ENCODE data around the gene ST6GALNAC5. TPM values are rescaled to one million over a fixed set of nuclear protein-coding genes. Genes with fewer than 3 reads are reported as not detected.
"Not testable (repeated sequence)": the region's sequence is repeated elsewhere in the genome, so short reads cannot be mapped to it uniquely, and the experiment has no call there.

Gene ST6GALNAC5
- total RNA-seq, result 2.8 TPM
- polyA plus RNA-seq (ENCODE audit: insufficient read depth in 1 of 8, insufficient read length in 8 of 8, low replicate concordance in 1 of 8), result 1 to 10 TPM; 1.2 to 3.4 (median 2.3) TPM
- long read RNA-seq, donor 1, result 0 reads
- long read RNA-seq, donor 2, result 0 reads
- long read RNA-seq, donor 3, result 0 reads
- long read RNA-seq, donor 4, partial matches to known transcripts, result 0 of 1 reads
- long read RNA-seq, donor 4, other reads (novel, unspliced or antisense), result 0 of 1 reads
- long read RNA-seq, donor 5, partial matches to known transcripts, result 0 of 4 reads
- long read RNA-seq, donor 5, other reads (novel, unspliced or antisense), result 0 of 4 reads
- long read RNA-seq, donor 6, partial matches to known transcripts, result 0 of 3 reads
- long read RNA-seq, donor 6, other reads (novel, unspliced or antisense), result 0 of 3 reads
- long read RNA-seq, donor 7, partial matches to known transcripts, result 0 of 2 reads
- long read RNA-seq, donor 7, other reads (novel, unspliced or antisense), result 0 of 2 reads
- long read RNA-seq, donor 8, result 0 reads
- long read RNA-seq, donor 9, partial matches to known transcripts, result 0 of 1 reads
- long read RNA-seq, donor 9, other reads (novel, unspliced or antisense), result 0 of 1 reads
- long read RNA-seq, donor 10, partial matches to known transcripts, result 0 of 2 reads
- long read RNA-seq, donor 10, other reads (novel, unspliced or antisense), result 0 of 2 reads
- long read RNA-seq, donor 11, partial matches to known transcripts, result 0 of 2 reads
- long read RNA-seq, donor 11, other reads (novel, unspliced or antisense), result 0 of 2 reads

DNA sequence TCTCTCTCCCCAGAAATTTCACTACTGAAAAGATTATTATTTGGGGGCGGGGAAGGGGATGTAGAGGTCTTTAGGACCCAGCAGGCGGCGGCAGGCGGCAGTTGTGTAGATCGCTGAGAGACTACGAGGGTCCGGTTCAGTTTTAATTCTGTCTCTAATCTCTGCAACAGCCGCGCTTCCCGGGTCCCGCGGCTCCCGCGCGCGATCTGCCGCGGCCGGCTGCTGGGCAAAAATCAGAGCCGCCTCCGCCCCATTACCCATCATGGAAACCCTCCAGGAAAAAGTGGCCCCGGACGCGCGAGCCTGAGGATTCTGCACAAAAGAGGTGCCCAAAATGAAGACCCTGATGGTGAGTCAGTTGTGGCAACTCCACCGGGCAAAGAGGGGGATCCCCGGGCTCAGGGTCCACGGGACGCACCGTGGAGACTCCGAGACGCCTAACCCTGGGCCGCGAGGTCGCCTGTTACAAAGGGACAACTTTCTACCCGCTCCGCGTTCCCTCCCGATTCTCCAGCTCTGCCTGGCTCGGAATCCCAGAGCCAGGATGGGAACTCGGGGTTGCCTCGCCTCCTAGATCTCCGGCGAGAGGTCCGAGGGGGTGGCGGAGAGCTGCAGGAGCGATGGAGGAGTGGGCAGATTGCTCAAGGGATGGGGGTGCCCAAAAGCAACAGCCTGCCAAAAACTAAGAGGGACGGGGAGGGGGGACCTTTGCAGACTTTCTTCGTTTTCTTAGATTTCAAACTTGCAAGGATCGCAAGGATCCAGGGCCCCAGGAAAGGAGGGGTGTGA lies at the start of gene ST6GALNAC5:
Gene ST6GALNAC5 (plus strand): TSS at position 139 of the 789 bp plus-strand sequence.
- peaks cover 17% of the 10 kb centered on the region for H3K4me1 ChIP-seq (ENCODE audit: control insufficient read depth, insufficient read depth, low read length)
- peak within 1 kb of the TSS; percentile 17 for H3K27ac ChIP-seq (ENCODE audit: low read length)
- peak within 1 kb of the TSS; percentile 55 for H3K4me3 ChIP-seq (ENCODE audit: low read length)
- peaks cover 23% of the 10 kb centered on the region for H3K27me3 ChIP-seq (ENCODE audit: control insufficient read depth, insufficient read depth, low read length)
- H3K9me3 ChIP-seq (replicated peaks; ENCODE audit: control insufficient read depth, low read depth, low read length), result no peaks in the 10 kb centered on the region
- under 1% methylated on average over 40 of the region's 50 CpGs for WGBS (ENCODE audit: insufficient coverage)
- no peaks in the 10 kb centered on the region for H3K36me3 ChIP-seq (ENCODE audit: control insufficient read depth, insufficient read depth, low read length)
- DNase-seq, result peak; percentile 73

DNA sequence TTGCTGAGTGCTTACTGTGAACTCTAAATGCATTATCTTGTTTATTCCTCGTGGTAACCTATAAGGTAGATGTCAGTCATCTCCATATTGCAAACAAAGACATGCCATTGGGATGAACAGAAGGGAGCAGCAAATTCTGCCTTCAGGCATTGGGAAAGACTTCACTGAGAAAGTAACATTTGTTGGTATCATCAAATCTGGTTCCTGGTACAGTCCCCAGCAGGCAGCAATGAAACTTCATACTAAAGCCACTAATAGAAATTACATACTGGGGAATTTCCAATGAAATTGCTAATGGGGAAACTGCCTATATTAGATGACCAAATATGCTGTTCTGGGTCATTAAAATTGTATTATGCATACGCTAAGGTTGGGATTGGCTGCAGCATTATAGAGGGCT lies 47.3 kb upstream of the ST6GALNAC5 start:
- WGBS (ENCODE audit: insufficient coverage), result 75% methylated on average over 1 of the region's 2 CpGs
- Histone ChIP-seq H3K27ac (ENCODE audit: low read length) (no peak overlapping the region), H3K4me3 (ENCODE audit: low read length) (no peak overlapping the region), H3K9me3 (replicated peaks; ENCODE audit: control insufficient read depth, low read depth, low read length) (no peaks in the 10 kb centered on the region), H3K27me3 (ENCODE audit: control insufficient read depth, insufficient read depth, low read length) (no peaks in the 10 kb centered on the region), H3K4me1 (ENCODE audit: control insufficient read depth, insufficient read depth, low read length) (no peaks in the 10 kb centered on the region), H3K36me3 (ENCODE audit: control insufficient read depth, insufficient read depth, low read length) (no peaks in the 10 kb centered on the region)
- no peak for DNase-seq

DNA sequence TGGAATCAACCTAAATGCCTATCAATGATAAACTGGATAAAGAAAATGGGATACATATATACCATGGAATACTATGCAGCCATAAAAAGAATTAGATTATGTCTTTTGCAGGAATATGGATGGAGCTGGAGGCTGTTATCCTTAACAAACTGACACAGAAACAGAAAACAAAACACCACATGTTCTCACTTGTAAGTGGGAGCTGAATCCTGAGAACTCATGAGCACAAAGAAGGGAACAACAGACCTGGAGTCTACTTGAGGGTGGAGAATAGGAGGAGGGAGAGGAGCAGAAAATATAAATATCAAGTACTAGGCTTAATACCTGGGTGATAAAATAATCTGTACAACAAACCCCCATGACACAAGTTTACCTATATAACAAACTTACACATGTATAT lies 44.3 kb upstream of the ST6GALNAC5 start:
- DNase-seq; H3K27ac ChIP-seq (ENCODE audit: low read length); H3K4me3 ChIP-seq (ENCODE audit: low read length); H3K9me3 ChIP-seq (replicated peaks; ENCODE audit: control insufficient read depth, low read depth, low read length); H3K4me1 ChIP-seq (ENCODE audit: control insufficient read depth, insufficient read depth, low read length); H3K36me3 ChIP-seq (ENCODE audit: control insufficient read depth, insufficient read depth, low read length); H3K27me3 ChIP-seq (ENCODE audit: control insufficient read depth, insufficient read depth, low read length): not testable (repeated sequence)

DNA sequence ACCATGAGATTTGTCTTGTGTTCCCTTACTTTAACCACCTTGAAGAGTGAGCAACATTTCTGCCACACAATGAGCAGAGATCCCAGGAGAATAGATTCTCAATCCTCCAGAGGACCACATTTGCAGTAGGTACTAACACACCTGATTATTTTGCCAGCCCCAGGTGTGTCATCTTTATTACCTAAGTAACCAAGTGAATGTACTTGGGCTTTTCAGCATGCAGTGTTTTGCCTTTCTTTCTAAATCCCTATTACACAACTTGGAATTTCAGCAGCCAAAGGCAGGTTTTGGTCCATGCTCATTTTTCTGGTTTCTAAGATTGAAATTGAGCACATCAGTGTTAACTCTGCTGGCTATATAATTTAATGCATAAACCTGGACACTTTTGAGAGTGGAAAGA lies 43.2 kb upstream of the ST6GALNAC5 start:
- no peaks in the 10 kb centered on the region for H3K27me3 ChIP-seq (ENCODE audit: control insufficient read depth, insufficient read depth, low read length)
- H3K4me3 ChIP-seq (ENCODE audit: low read length), result no peak overlapping the region
- H3K27ac ChIP-seq (ENCODE audit: low read length), result no peak overlapping the region
- H3K36me3 ChIP-seq (ENCODE audit: control insufficient read depth, insufficient read depth, low read length), result no peaks in the 10 kb centered on the region
- no peaks in the 10 kb centered on the region for H3K4me1 ChIP-seq (ENCODE audit: control insufficient read depth, insufficient read depth, low read length)
- H3K9me3 ChIP-seq (replicated peaks; ENCODE audit: control insufficient read depth, low read depth, low read length), result no peaks in the 10 kb centered on the region
- DNase-seq, result no peak

DNA sequence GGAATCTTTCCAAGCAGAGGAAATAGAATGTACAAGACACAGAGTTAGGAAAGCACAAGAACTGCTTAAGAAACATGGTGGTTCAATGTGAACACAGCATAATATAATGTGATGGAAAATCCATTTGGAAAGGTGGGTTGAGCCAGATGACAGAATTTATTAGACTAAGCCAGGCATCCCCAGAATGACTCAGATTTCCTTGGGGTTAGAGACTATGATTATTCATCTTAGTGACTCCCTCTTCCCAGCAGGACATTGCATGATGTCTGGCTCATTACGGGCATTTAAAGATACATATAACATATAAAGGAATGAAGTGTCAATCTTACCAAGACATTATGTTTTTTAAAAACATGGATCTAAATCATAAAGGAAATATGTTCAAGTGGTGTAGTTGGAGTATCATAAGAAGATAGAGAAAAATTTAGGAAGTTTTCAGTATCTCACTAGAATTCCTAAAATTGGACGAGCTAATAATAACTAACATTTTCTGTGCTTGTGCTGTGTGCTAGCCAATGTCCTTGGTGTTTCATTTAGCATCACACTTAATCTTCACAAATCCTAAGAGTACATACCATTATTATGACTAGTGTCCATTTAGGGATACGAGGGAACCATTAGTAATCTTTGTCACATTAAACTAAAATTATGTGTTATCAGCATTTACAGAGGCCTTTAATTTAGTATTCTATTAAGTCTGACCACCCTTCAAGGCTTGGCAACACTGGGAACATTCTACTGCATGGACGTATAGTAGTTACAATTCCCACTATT lies 41.0 kb upstream of the ST6GALNAC5 start:
- Histone ChIP-seq H3K36me3 (ENCODE audit: control insufficient read depth, insufficient read depth, low read length) (no peaks in the 10 kb centered on the region), H3K4me1 (ENCODE audit: control insufficient read depth, insufficient read depth, low read length) (no peaks in the 10 kb centered on the region), H3K4me3 (ENCODE audit: low read length) (no peak overlapping the region), H3K27me3 (ENCODE audit: control insufficient read depth, insufficient read depth, low read length) (no peaks in the 10 kb centered on the region), H3K27ac (ENCODE audit: low read length) (no peak overlapping the region), H3K9me3 (replicated peaks; ENCODE audit: control insufficient read depth, low read depth, low read length) (no peaks in the 10 kb centered on the region)
- no CpG with 5 or more reads among the region's 4 CpGs for WGBS (ENCODE audit: insufficient coverage)
- DNase-seq, result peak; percentile 5

DNA sequence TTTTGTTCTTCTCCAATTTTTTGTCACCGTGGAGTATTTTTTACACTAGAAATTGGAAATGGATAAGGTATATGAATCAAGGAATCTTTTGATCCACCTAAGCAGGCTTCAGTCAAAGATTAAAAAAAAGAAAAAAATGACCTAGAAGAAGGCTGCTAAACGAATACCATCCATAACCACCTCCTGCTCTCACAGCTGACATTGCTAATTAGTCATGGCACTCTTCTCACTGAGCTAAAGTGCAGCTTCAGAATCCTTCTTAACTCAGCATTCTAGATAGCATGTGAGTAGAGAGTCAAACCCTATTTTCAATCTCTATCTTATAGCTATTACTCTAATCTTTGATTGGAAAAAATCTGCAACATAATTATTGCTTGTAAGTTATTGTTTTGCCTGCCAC lies 40.2 kb upstream of the ST6GALNAC5 start:
- no peak overlapping the region for H3K27ac ChIP-seq (ENCODE audit: low read length)
- no peaks in the 10 kb centered on the region for H3K36me3 ChIP-seq (ENCODE audit: control insufficient read depth, insufficient read depth, low read length)
- DNase-seq, result no peak
- H3K4me3 ChIP-seq (ENCODE audit: low read length), result no peak overlapping the region
- H3K9me3 ChIP-seq (replicated peaks; ENCODE audit: control insufficient read depth, low read depth, low read length), result no peaks in the 10 kb centered on the region
- no CpG with 5 or more reads among the region's 2 CpGs for WGBS (ENCODE audit: insufficient coverage)
- no peaks in the 10 kb centered on the region for H3K4me1 ChIP-seq (ENCODE audit: control insufficient read depth, insufficient read depth, low read length)
- no peaks in the 10 kb centered on the region for H3K27me3 ChIP-seq (ENCODE audit: control insufficient read depth, insufficient read depth, low read length)

DNA sequence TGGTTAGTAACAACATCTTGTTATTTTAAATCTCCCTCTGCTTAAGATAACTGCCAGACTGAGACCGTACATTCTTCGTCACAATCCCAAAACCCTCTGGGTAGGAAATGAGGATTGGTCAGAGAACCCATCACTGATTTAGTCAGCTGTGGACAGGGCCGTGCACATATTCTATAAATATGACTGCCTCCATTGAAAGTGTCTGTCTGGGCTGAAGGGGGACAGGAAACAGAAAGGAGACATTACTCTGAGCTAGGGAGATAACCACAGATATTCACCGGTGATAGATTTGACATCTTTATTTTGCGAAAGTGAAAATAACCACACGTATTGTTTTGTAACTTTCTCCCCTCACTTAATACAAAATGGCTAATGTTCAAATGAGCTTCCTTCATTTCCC lies 36.9 kb upstream of the ST6GALNAC5 start:
- no peak for DNase-seq
- Histone ChIP-seq H3K9me3 (replicated peaks; ENCODE audit: control insufficient read depth, low read depth, low read length) (no peaks in the 10 kb centered on the region), H3K36me3 (ENCODE audit: control insufficient read depth, insufficient read depth, low read length) (no peaks in the 10 kb centered on the region), H3K4me3 (ENCODE audit: low read length) (no peak overlapping the region), H3K27me3 (ENCODE audit: control insufficient read depth, insufficient read depth, low read length) (no peaks in the 10 kb centered on the region), H3K4me1 (ENCODE audit: control insufficient read depth, insufficient read depth, low read length) (no peaks in the 10 kb centered on the region), H3K27ac (ENCODE audit: low read length) (no peak overlapping the region)
- WGBS (ENCODE audit: insufficient coverage), result no CpG with 5 or more reads among the region's 6 CpGs

DNA sequence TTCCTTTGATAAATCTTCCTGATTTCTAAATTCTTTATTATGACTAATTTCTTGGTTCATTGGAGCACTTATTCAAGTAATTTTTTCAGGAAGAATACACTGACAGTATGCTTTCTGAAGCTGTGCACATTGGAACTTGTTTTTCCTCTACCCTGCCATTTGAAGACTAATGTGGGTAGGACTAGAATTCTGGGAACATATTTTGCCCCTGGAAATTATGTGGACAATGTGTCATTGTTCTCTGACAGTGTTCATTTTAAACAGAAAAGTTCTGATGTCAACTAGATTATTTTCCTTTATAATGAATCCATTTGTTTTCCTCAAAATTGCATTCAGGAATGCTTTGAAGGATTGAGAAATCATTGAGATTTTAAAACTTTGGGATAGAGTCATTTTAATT lies 34.8 kb upstream of the ST6GALNAC5 start:
- no peak overlapping the region for H3K27ac ChIP-seq (ENCODE audit: low read length)
- H3K9me3 ChIP-seq (replicated peaks; ENCODE audit: control insufficient read depth, low read depth, low read length), result no peaks in the 10 kb centered on the region
- H3K4me1 ChIP-seq (ENCODE audit: control insufficient read depth, insufficient read depth, low read length), result no peaks in the 10 kb centered on the region
- H3K27me3 ChIP-seq (ENCODE audit: control insufficient read depth, insufficient read depth, low read length), result no peaks in the 10 kb centered on the region
- no peak overlapping the region for H3K4me3 ChIP-seq (ENCODE audit: low read length)
- no peaks in the 10 kb centered on the region for H3K36me3 ChIP-seq (ENCODE audit: control insufficient read depth, insufficient read depth, low read length)
- no peak for DNase-seq

DNA sequence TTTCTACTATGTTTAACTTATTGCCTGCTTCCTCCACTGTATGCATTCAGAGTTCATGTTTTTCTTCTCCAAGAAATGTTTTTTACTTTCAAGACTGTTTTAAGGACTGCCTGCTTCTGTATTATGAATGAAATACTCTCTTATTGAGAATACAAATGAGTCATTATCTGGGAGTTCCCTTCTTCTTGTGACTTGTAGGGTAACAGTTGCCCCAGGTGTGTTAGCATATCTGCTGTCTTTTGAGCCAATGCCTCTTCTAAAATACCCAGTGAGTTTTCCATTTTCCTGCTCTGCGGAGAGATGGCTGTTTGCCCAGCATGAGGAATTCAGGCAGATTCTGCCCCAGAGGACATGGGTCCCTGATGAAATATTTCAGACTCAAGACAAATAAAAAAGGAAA lies 34.1 kb upstream of the ST6GALNAC5 start:
- no peak overlapping the region for H3K4me3 ChIP-seq (ENCODE audit: low read length)
- no peak overlapping the region for H3K27ac ChIP-seq (ENCODE audit: low read length)
- 67% methylated on average over 1 of the region's 1 CpG for WGBS (ENCODE audit: insufficient coverage)
- no peak for DNase-seq
- no peaks in the 10 kb centered on the region for H3K36me3 ChIP-seq (ENCODE audit: control insufficient read depth, insufficient read depth, low read length)
- no peaks in the 10 kb centered on the region for H3K9me3 ChIP-seq (replicated peaks; ENCODE audit: control insufficient read depth, low read depth, low read length)
- no peaks in the 10 kb centered on the region for H3K27me3 ChIP-seq (ENCODE audit: control insufficient read depth, insufficient read depth, low read length)
- H3K4me1 ChIP-seq (ENCODE audit: control insufficient read depth, insufficient read depth, low read length), result no peaks in the 10 kb centered on the region
